HEK293T (cell line): ENCODE data around the gene MLXIP.
"Not testable (repeated sequence)": the region's sequence is repeated elsewhere in the genome, so short reads cannot be mapped to it uniquely, and the experiment has no call there.

Source experiments
- CTCF ChIA-PET: fragments of 350-600 bp; formaldehyde crosslinking; extraction: SDS; loops from one replicate; lab custom pipeline; 2021; ENCODE audit warnings: antibody characterized with exemption, inconsistent platforms; lab: Yijun Ruan, JAX
- POLR2A ChIA-PET: fragments of 350-600 bp; formaldehyde crosslinking; extraction: SDS; loops from one replicate; lab custom pipeline; 2020; ENCODE audit warnings: antibody characterized with exemption, inconsistent platforms; lab: Yijun Ruan, JAX
- DNase-seq: peaks from one replicate; pipeline ENCODE4 v3.0.0; 2012; ENCODE audit warnings: mixed read lengths; ENCODE audit errors: extremely low spot score
- ARNT ChIP-seq: fragments of 450-650 bp; IDR thresholded peaks from 2 replicates; pipeline ENCODE4 v1.6.1; 2017; ENCODE audit warnings: mild to moderate bottlenecking
- BHLHE40 ChIP-seq: fragments of 450-650 bp; IDR thresholded peaks from 2 replicates; pipeline ENCODE4 v1.6.1; 2016; ENCODE audit warnings: mild to moderate bottlenecking, moderate library complexity, borderline replicate concordance
- CTBP1 ChIP-seq: fragments of 450-650 bp; IDR thresholded peaks from 2 replicates; pipeline ENCODE4 v1.6.1; 2016; ENCODE audit warnings: borderline replicate concordance
- ELF4 ChIP-seq: fragments of 450-650 bp; IDR thresholded peaks from 2 replicates; pipeline ENCODE4 v1.6.1; 2017; ENCODE audit warnings: antibody characterized with exemption
- FOXA1 ChIP-seq: fragments of 450-650 bp; IDR thresholded peaks from 2 replicates; pipeline ENCODE4 v1.6.1; 2016; ENCODE audit warnings: mild to moderate bottlenecking
- FOXK2 ChIP-seq: fragments of 450-650 bp; IDR thresholded peaks from 2 replicates; pipeline ENCODE4 v1.6.1; 2016; ENCODE audit warnings: mild to moderate bottlenecking
- FOXM1 ChIP-seq: fragments of 450-650 bp; IDR thresholded peaks from 2 replicates; pipeline ENCODE4 v1.6.1; 2017; ENCODE audit warnings: mild to moderate bottlenecking, borderline replicate concordance
- HDGF ChIP-seq: fragments of 450-650 bp; IDR thresholded peaks from 2 replicates; pipeline ENCODE4 v1.6.1; 2017; ENCODE audit warnings: antibody characterized with exemption, borderline replicate concordance
- L3MBTL2 ChIP-seq: fragments of 450-650 bp; conservative IDR thresholded peaks from 2 replicates; pipeline ENCODE4 v1.6.1; 2016; ENCODE audit warnings: mild to moderate bottlenecking
- LEF1 ChIP-seq: fragments of 450-650 bp; IDR thresholded peaks from 2 replicates; pipeline ENCODE4 v1.6.1; 2017; ENCODE audit warnings: mild to moderate bottlenecking, borderline replicate concordance
- NFRKB ChIP-seq: fragments of 450-650 bp; IDR thresholded peaks from 2 replicates; pipeline ENCODE4 v1.6.1; 2016; ENCODE audit warnings: mild to moderate bottlenecking, moderate library complexity
- SP1 ChIP-seq: fragments of 450-650 bp; IDR thresholded peaks from 2 replicates; pipeline ENCODE4 v1.6.1; 2017
- SUZ12 ChIP-seq: fragments of 450-650 bp; IDR thresholded peaks from 2 replicates; pipeline ENCODE4 v1.6.1; 2016; ENCODE audit warnings: mild to moderate bottlenecking
- TARDBP ChIP-seq: fragments of 450-650 bp; IDR thresholded peaks from 2 replicates; pipeline ENCODE4 v1.6.1; 2016
- ZNF384 ChIP-seq: fragments of 450-650 bp; IDR thresholded peaks from 2 replicates; pipeline ENCODE4 v1.6.1; 2016
- TF ChIP-seq, protein P1 (sequence below): fragments of 450-650 bp; IDR thresholded peaks from 2 replicates; pipeline ENCODE4 v1.6.1; 2016

MLXIP gene

GRCh38 chr12:122052285-122052684, 26.3 kb upstream of the MLXIP start:
- ChIA-PET POLR2A (no interaction called here), CTCF (no interaction called here)
- no peak for TF ChIP-seq ZNF384
- no peak for TF ChIP-seq CTBP1
- no peak for TF ChIP-seq HDGF
- no peak for TF ChIP-seq BHLHE40
- no peak for TF ChIP-seq NFRKB
- no peak for TF ChIP-seq L3MBTL2
- no peak for TF ChIP-seq SP1
- no peak for TF ChIP-seq ELF4
- TF ChIP-seq TARDBP, result no peak
- TF ChIP-seq SUZ12, result no peak
- no peak for TF ChIP-seq FOXK2
- no peak for TF ChIP-seq FOXM1
- TF ChIP-seq FOXA1, result no peak
- TF ChIP-seq LEF1, result no peak
- TF ChIP-seq ARNT, result no peak
- TF ChIP-seq, protein P1, sequence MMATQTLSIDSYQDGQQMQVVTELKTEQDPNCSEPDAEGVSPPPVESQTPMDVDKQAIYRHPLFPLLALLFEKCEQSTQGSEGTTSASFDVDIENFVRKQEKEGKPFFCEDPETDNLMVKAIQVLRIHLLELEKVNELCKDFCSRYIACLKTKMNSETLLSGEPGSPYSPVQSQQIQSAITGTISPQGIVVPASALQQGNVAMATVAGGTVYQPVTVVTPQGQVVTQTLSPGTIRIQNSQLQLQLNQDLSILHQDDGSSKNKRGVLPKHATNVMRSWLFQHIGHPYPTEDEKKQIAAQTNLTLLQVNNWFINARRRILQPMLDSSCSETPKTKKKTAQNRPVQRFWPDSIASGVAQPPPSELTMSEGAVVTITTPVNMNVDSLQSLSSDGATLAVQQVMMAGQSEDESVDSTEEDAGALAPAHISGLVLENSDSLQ, result no peak
- DNase-seq, result no peak

GRCh38 chr12:122054842-122055520, 23.6 kb upstream of the MLXIP start:
- DNase-seq, result no peak
- POLR2A ChIA-PET, result no interaction called here
- TF ChIP-seq ZNF384, result no peak
- TF ChIP-seq BHLHE40, result no peak
- TF ChIP-seq CTBP1, result no peak
- TF ChIP-seq FOXA1, result no peak
- TF ChIP-seq, protein P1, result no peak
- no peak for TF ChIP-seq ELF4
- TF ChIP-seq SUZ12, result no peak
- no peak for TF ChIP-seq TARDBP
- TF ChIP-seq HDGF, result no peak
- no peak for TF ChIP-seq FOXM1
- no peak for TF ChIP-seq FOXK2
- no peak for TF ChIP-seq ARNT
- CTCF ChIA-PET, result interaction anchor here (0.7 to 2.2 kb wide), 9 partner anchors 8 to 253 kb away, joined by 3 to 15 read pairs (median 3); partner anchors contain the start of gene MLXIP

- DNase-seq, CTCF ChIA-PET, POLR2A ChIA-PET: not testable (repeated sequence)
These were observed 22.1 kb upstream of the MLXIP start for GRCh38 chr12:122056406-122056805.

GRCh38 chr12:122057007-122057735, 21.4 kb upstream of the MLXIP start:
- CTCF ChIA-PET, result no interaction called here
- POLR2A ChIA-PET, result no interaction called here
- DNase-seq, result no peak
- TF ChIP-seq SUZ12, result no peak
- TF ChIP-seq, protein P1, result no peak
- TF ChIP-seq SP1, result no peak
- TF ChIP-seq FOXA1, result no peak
- no peak for TF ChIP-seq HDGF
- no peak for TF ChIP-seq ARNT
- no peak for TF ChIP-seq LEF1
- no peak for TF ChIP-seq FOXK2

DNA sequence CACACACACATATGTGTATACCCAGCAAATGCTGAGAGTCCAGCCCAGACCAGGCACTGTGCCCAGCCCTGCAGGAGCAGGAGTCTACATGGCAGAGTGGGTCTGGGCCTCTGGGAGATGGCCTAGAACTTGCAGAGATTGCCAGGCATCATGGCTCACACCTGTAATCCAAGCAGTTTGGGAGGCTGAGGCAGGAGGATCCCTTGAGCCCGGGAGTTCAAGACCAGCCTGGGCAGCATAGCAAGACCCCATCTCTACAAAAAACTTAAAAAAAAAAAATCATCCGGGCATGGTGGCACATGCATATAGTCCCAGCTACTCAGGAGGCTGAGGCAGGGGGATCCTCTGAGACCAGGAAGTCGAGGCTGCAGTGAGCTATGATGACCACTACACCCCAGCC, 20.8 kb upstream of the MLXIP start:
- CTCF ChIA-PET, result no interaction called here
- POLR2A ChIA-PET, result no interaction called here
- TF ChIP-seq HDGF (no peak), FOXM1 (no peak), FOXK2 (no peak), ZNF384 (no peak), NFRKB (no peak), ELF4 (no peak), SUZ12 (no peak), SP1 (no peak), ARNT (no peak), L3MBTL2 (no peak), TARDBP (no peak), CTBP1 (no peak), FOXA1 (no peak), BHLHE40 (no peak), LEF1 (no peak)
- TF ChIP-seq, protein P1, result no peak
- no peak for DNase-seq
